HCT116 (cell line): ENCODE data around the gene GPR151. TPM values are rescaled to one million over a fixed set of nuclear protein-coding genes. Genes with fewer than 3 reads are reported as not detected.

Source experiments
- ATAC-seq: fragments of 200-7000 bp; cut with Tn5 transposase; 2 replicates; pipeline ENCODE4 v1.9.1; 2020; ENCODE audit warnings: mild to moderate bottlenecking, moderate library complexity
- BruUV-seq: library from RNA; stranded (reverse); fragments of 400-500 nt; replicated peaks from 2 replicates; lab custom pipeline; 2021; lab: Mats Ljungman, UMichigan
- CTCF ChIA-PET: fragments of 300-600 bp; sonication (Branson Sonifier 250); formaldehyde crosslinking; loops from one replicate; lab custom pipeline; 2021; ENCODE audit warnings: antibody characterized with exemption; lab: Charles Lee
- POLR2A ChIA-PET: fragments of 300-600, 350-600 bp; sonication (Branson Sonifier 250); formaldehyde crosslinking; loops from one replicate; lab custom pipeline; 2021; ENCODE audit warnings: antibody characterized with exemption; lab: Charles Lee
- RAD21 ChIA-PET, 2 experiments: fragments of 300-600 bp; sonication (Branson Sonifier 250); formaldehyde crosslinking; loops; one replicate each; lab custom pipeline; 2023; ENCODE audit warnings: low total read pairs in 2 of 2; ENCODE audit not compliant: uncharacterized antibody in 2 of 2, unreplicated experiment in 2 of 2, low non-redundant PET in 1 of 2; lab: Charles Lee
- DNase-seq: peaks from one replicate; pipeline ENCODE4 v3.0.0-alpha.2; 2010; ENCODE audit warnings: low read depth, low spot score
- H2AFZ ChIP-seq: fragments of 200-600 bp; shearing (Covaris generic), sonication (generic); 2 replicates; pipeline ENCODE4 v1.6.1; 2017; ENCODE audit warnings: low read depth, mixed run types, mixed read lengths, antibody characterized with exemption, low read length; ENCODE audit not compliant: poor library complexity, severe bottlenecking
- H3K27ac ChIP-seq: 2 replicates; pipeline ENCODE4 v1.5.1; 2012; ENCODE audit warnings: low read depth, low read length
- H3K27me3 ChIP-seq: fragments of 200-600 bp; sonication (generic); 2 replicates; pipeline ENCODE4 v1.6.1; 2016; ENCODE audit warnings: mixed run types, low read length, mixed read lengths; ENCODE audit not compliant: insufficient read depth
- H3K36me3 ChIP-seq, 2 experiments: fragments of 200-500 bp in 1 of 2; fragments of 200-600 bp in 1 of 2; sonication (Bioruptor generic) in 1 of 2; sonication (generic) in 1 of 2; 2 replicates each; pipeline versions ENCODE4 v1.5.1 to v1.6.1; 2014 to 2016; ENCODE audit warnings: low read length in 2 of 2, inconsistent platforms in 1 of 2, mixed read lengths in 1 of 2, mixed run types in 1 of 2; ENCODE audit not compliant: insufficient read depth in 2 of 2, control insufficient read depth in 1 of 2
- H3K4me1 ChIP-seq, 2 experiments: fragments of 200-600 bp in 1 of 2; sonication (generic) in 1 of 2; 2 replicates each; pipeline versions ENCODE4 v1.5.1 to v1.6.1; 2012 to 2017; ENCODE audit warnings: low read length in 2 of 2, inconsistent platforms in 1 of 2, mild to moderate bottlenecking in 1 of 2, mixed read lengths in 1 of 2, mixed run types in 1 of 2, moderate library complexity in 1 of 2; ENCODE audit not compliant: insufficient read depth in 2 of 2, control insufficient read depth in 1 of 2
- H3K4me2 ChIP-seq: fragments of 200-600 bp; sonication (generic); 2 replicates; pipeline ENCODE4 v1.6.1; 2017; ENCODE audit warnings: mixed run types, low read length, mixed read lengths
- H3K4me3 ChIP-seq, 2 experiments: fragments of 200-600 bp in 1 of 2; sonication (generic) in 1 of 2; replicated peaks in 1 of 2; 2 replicates each; pipeline ENCODE4 v1.5.1; 2011 to 2016; ENCODE audit warnings: low read length in 2 of 2, control low read depth in 1 of 2, low read depth in 1 of 2, mild to moderate bottlenecking in 1 of 2, mixed read lengths in 1 of 2, mixed run types in 1 of 2
- H3K79me2 ChIP-seq: fragments of 200-600 bp; sonication (generic); 2 replicates; pipeline ENCODE4 v1.6.1; 2017; ENCODE audit warnings: mild to moderate bottlenecking, mixed run types, low read length, moderate library complexity, mixed read lengths; ENCODE audit not compliant: insufficient read depth
- H3K9ac ChIP-seq: fragments of 200-600 bp; sonication (generic); 2 replicates; pipeline ENCODE4 v1.6.1; 2016; ENCODE audit warnings: low read length, mixed read lengths
- H3K9me2 ChIP-seq: fragments of 200-600 bp; sonication (generic), shearing (Covaris generic); 2 replicates; pipeline ENCODE4 v1.6.1; 2017; ENCODE audit warnings: mixed run types, mild to moderate bottlenecking, moderate library complexity; ENCODE audit not compliant: insufficient read depth
- H3K9me3 ChIP-seq, 2 experiments: fragments of 200-500 bp in 1 of 2; fragments of 200-600 bp in 1 of 2; sonication (Bioruptor generic) in 1 of 2; sonication (generic) in 1 of 2; 2 replicates each; pipeline ENCODE4 v1.6.1; 2014 to 2017; ENCODE audit warnings: low read length in 2 of 2, mixed read lengths in 2 of 2, inconsistent platforms in 1 of 2, low read depth in 1 of 2, mild to moderate bottlenecking in 1 of 2, mixed run types in 1 of 2, moderate library complexity in 1 of 2; ENCODE audit not compliant: control insufficient read depth in 1 of 2, insufficient read depth in 1 of 2
- H4K20me1 ChIP-seq: fragments of 200-600 bp; sonication (generic), shearing (Covaris generic); 2 replicates; pipeline ENCODE4 v1.6.1; 2017; ENCODE audit warnings: mixed run types, mild to moderate bottlenecking, moderate library complexity; ENCODE audit not compliant: insufficient read depth
- ATF3 ChIP-seq: IDR thresholded peaks from 2 replicates; pipeline ENCODE4 v1.6.1; 2012
- EGR1 ChIP-seq: IDR thresholded peaks from 2 replicates; pipeline ENCODE4 v1.6.1; 2012; ENCODE audit warnings: low read depth
- ELF1 ChIP-seq: IDR thresholded peaks from 2 replicates; pipeline ENCODE4 v1.6.1; 2012; ENCODE audit warnings: low read depth, borderline replicate concordance
- EZH2 ChIP-seq: fragments of 200-600 bp; sonication (generic); IDR thresholded peaks from 2 replicates; pipeline ENCODE4 v1.6.1; 2017; ENCODE audit warnings: antibody characterized with exemption, mixed run types
- EZH2phosphoT487 ChIP-seq: fragments of 200-600 bp; IDR thresholded peaks from 2 replicates; pipeline ENCODE4 v1.6.1; 2018; ENCODE audit warnings: antibody characterized with exemption, borderline replicate concordance
- FOSL1 ChIP-seq: IDR thresholded peaks from 2 replicates; pipeline ENCODE4 v1.6.1; 2012; ENCODE audit warnings: low read depth
- JUND ChIP-seq: IDR thresholded peaks from 2 replicates; pipeline ENCODE4 v1.6.1; 2012
- RAD21 ChIP-seq: IDR thresholded peaks from 2 replicates; pipeline ENCODE4 v1.6.1; 2012; ENCODE audit warnings: low read depth, mild to moderate bottlenecking
- REST ChIP-seq: IDR thresholded peaks from 2 replicates; pipeline ENCODE4 v1.6.1; 2012; ENCODE audit warnings: low read depth
- SIN3A ChIP-seq: IDR thresholded peaks from 2 replicates; pipeline ENCODE4 v1.6.1; 2012; ENCODE audit warnings: low read depth
- SRF ChIP-seq: IDR thresholded peaks from 2 replicates; pipeline ENCODE4 v1.6.1; 2012; ENCODE audit warnings: low read depth
- ZBTB33 ChIP-seq: IDR thresholded peaks from 2 replicates; pipeline ENCODE4 v1.6.1; 2011; ENCODE audit warnings: mild to moderate bottlenecking, low read length, moderate library complexity; ENCODE audit not compliant: insufficient replicate concordance; ENCODE audit errors: extremely low read depth
- ZNF274 ChIP-seq: fragments of 200-500 bp; sonication (Bioruptor generic); IDR thresholded peaks from 2 replicates; pipeline ENCODE4 v1.6.1; 2014; ENCODE audit warnings: mild to moderate bottlenecking, low read depth, low read length, inconsistent platforms
- intact Hi-C: fragments of 100-400 bp; cut with micrococcal nuclease; formaldehyde crosslinking; loops from 2 replicates; pipeline ENCODE4 v1.10.0; 2022
- total RNA-seq: library from RNA; stranded (reverse); gene quantifications from one replicate; pipeline ENCODE4 v1.2.1, GENCODE V29; 2021; ENCODE audit not compliant: unreplicated experiment

The GPR151 gene
- total RNA-seq, 1 experiment from 2014 or later, result not detected

- no peaks in the 10 kb centered on the region for H4K20me1 ChIP-seq
- H3K4me3 ChIP-seq, result no peak overlapping the region
- CTCF ChIA-PET, result interaction anchor here (0.9 kb wide), 1 partner anchor 15 kb away, joined by 3 read pairs; no protein-coding TSS in a partner anchor
- no peak overlapping the region for H3K27ac ChIP-seq
- POLR2A ChIA-PET, result no interaction called here
- RAD21 ChIA-PET, result no interaction called here
- peaks cover 23 to 32% of the 10 kb centered on the region in 2 experiments for H3K36me3 ChIP-seq
- H3K9me3 ChIP-seq, result no peaks in the 10 kb centered on the region
- H3K79me2 ChIP-seq, result no peaks in the 10 kb centered on the region
- TF ChIP-seq FOSL1, result no peak
- TF ChIP-seq SIN3A, result no peak
- no peak for TF ChIP-seq EGR1
- TF ChIP-seq EZH2phosphoT487, result no peak
- no peak for TF ChIP-seq ZBTB33
- TF ChIP-seq ELF1, result no peak
- TF ChIP-seq RAD21, result no peak
- no peak for TF ChIP-seq ZNF274
- no peak for TF ChIP-seq ATF3
- no peak for TF ChIP-seq SRF
- TF ChIP-seq EZH2, result no peak
- TF ChIP-seq JUND, result no peak
- no peak for TF ChIP-seq REST
- ATAC-seq (no peak), DNase-seq (no peak)
- no TSS peak for BruUV-seq
- H3K4me1 ChIP-seq, result no peaks in the 10 kb centered on the region
- H3K9me2 ChIP-seq, result no peaks in the 10 kb centered on the region
- H2AFZ ChIP-seq, result no peak overlapping the region
- intact Hi-C loops, result no loop called here
- no peak overlapping the region for H3K9ac ChIP-seq
- H3K4me2 ChIP-seq, result no peak overlapping the region
- H3K27me3 ChIP-seq, result no peaks in the 10 kb centered on the region
Observed at GRCh38 chr5:146513462-146513861, 2.5 kb downstream of the GPR151 start.
